ENCODE data around the gene FGF11.

The FGF11 gene

DNA sequence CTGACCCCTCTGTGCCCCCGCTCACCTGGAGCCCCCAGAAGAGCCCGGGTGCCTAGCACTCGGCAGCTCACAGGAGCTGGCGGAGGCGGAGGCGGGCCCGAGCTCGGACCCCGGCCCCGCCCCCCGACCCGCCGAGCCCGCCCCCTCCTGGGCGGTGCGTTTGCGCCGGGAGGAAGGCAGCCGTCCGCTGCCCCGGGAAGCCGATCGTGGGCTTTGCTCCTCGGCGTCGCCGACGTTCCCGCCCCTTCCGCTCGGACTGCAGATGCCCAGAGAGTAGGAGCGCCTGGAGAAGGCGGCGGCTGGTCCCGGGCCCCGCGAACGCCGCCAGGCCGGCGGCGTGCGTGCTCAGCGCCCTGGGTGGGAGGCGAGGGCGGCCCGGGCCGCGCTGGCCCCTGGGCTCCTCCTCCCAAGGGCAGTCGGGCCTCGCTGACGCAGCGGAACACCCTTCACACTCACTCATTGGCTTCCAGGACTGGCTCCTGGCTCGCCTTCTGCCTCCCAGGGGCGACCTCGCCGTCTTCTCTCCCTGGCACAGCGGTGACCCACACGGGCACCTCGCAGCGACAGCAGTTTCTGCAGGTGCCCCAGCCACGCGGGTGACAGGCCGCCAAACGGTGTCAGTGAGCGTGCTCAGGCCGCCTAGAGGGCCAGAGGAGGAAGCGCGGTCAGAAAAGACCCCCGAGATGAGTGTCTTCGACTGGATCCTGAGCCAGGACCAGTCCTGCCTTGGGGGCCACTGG lies 44.7 kb upstream of the FGF11 start, which contains the start of gene PLSCR3:
TSS of gene PLSCR3 (minus strand) at position 74 of the 740 bp plus-strand sequence. CDS start 415 bp downstream, outside the sequence.
- Histone ChIP-seq H3K4me3 (ENCODE audit: low read depth, low read length) (peak within 1 kb of the TSS; percentile 49), H3K9me3 (ENCODE audit: severe bottlenecking) (no peaks in the 10 kb centered on the region), H3K27ac (peak within 1 kb of the TSS; percentile 75), H3K27me3 (ENCODE audit: insufficient read depth, low read depth, severe bottlenecking) (no peaks in the 10 kb centered on the region), H3K36me3 (peaks cover 9% of the 10 kb centered on the region)
- TF ChIP-seq, protein P1, sequence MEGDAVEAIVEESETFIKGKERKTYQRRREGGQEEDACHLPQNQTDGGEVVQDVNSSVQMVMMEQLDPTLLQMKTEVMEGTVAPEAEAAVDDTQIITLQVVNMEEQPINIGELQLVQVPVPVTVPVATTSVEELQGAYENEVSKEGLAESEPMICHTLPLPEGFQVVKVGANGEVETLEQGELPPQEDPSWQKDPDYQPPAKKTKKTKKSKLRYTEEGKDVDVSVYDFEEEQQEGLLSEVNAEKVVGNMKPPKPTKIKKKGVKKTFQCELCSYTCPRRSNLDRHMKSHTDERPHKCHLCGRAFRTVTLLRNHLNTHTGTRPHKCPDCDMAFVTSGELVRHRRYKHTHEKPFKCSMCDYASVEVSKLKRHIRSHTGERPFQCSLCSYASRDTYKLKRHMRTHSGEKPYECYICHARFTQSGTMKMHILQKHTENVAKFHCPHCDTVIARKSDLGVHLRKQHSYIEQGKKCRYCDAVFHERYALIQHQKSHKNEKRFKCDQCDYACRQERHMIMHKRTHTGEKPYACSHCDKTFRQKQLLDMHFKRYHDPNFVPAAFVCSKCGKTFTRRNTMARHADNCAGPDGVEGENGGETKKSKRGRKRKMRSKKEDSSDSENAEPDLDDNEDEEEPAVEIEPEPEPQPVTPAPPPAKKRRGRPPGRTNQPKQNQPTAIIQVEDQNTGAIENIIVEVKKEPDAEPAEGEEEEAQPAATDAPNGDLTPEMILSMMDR (IDR thresholded peaks at IDR 0.05; ENCODE audit: low read depth, low read length) = peak; percentile 65
- peak; percentile 90 for DNase-seq

DNA sequence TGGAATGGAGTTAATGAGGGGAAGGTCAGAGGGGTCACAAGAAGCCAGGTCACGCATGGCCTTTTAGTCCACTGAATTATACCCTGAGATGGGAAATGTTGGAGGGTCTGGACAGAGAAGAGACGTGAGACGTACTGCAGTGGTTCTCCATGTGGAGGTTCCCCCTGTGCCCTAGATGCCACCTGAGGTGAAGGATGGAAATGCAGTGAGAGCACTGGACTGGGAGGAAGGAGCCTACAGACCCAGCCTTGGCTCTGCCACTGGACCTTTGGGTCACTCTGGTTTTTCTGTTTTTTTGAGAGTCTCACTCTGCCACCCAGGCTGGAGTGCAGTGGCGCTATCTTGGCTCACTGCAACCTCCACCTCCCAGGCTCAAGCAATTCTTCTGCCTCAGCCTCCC lies 43.2 kb upstream of the FGF11 start:
- H3K27ac ChIP-seq = no peak overlapping the region
- TF ChIP-seq, protein P1 (IDR thresholded peaks at IDR 0.05; ENCODE audit: low read depth, low read length) = no peak
- no peaks in the 10 kb centered on the region for H3K27me3 ChIP-seq (ENCODE audit: insufficient read depth, low read depth, severe bottlenecking)
- H3K9me3 ChIP-seq (ENCODE audit: severe bottlenecking) = no peaks in the 10 kb centered on the region
- H3K36me3 ChIP-seq = peaks cover 5% of the 10 kb centered on the region
- H3K4me3 ChIP-seq (ENCODE audit: low read depth, low read length) = no peak overlapping the region
- DNase-seq = no peak

DNA sequence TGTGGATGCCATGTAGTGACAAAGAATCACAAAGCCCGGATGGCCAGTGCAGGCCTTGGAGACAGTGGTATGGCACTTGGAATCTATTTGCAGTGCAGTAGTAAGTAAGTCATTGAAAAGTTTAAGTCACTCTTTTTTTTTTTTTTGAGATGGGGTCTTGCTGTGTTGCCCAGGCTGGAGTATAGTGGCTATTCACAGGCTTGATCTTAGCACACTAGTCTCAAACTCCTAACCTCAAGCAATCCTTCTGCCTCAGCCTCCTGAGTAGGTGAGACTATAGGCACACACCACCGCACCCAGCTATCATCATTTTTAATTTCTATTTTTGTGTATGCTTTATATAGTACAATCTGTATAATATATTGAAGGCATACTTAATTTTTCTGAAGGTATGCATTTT lies 40.7 kb upstream of the FGF11 start:
- Histone ChIP-seq H3K9me3 (ENCODE audit: severe bottlenecking) (no peaks in the 10 kb centered on the region), H3K27ac (no peak overlapping the region), H3K4me3 (ENCODE audit: low read depth, low read length) (no peak overlapping the region), H3K27me3 (ENCODE audit: insufficient read depth, low read depth, severe bottlenecking) (no peaks in the 10 kb centered on the region), H3K36me3 (0 out of 2 replicates have a peak, but pooled peaks cover 2% of the 10 kb centered on the region)
- DNase-seq = no peak
- TF ChIP-seq, protein P1 (IDR thresholded peaks at IDR 0.05; ENCODE audit: low read depth, low read length) = no peak

DNA sequence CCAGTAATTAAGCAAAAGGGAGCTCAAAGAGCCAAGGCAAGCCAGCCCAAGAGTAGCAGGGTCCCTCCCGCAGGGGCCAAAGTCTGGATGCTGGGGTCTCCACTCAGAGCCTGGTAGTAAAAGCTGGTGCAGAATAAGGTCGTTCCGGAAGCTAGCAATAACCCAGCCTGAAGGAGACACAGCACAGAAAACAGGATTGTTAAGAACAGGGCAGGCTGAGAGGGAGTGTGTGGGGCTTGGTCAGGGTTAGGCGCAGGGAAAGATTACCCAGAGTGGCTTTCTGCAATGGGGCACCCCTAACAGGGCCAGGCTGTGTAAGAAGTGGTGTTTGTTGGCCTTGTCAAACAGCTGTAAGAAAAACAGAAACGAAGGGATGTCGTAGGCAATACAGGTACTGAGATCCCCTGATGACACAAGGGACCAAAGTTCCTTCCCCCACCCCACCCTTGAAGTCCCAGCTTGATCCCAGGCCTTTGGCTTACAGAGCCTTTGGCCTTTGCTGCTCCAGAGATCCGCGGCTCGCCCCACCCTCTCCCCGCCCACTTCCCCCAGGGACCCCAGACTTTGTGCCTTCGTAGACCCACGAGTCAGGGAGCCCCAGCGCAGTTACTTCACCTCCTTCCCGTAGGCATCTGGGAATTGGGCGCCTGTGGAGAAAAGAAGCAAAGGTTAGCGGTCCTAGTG lies 36.1 kb upstream of the FGF11 start:
- Histone ChIP-seq H3K36me3 (0 out of 2 replicates have a peak, but pooled peaks cover 2% of the 10 kb centered on the region), H3K9me3 (ENCODE audit: severe bottlenecking) (no peaks in the 10 kb centered on the region), H3K27ac (peak overlapping the region; percentile 85), H3K27me3 (ENCODE audit: insufficient read depth, low read depth, severe bottlenecking) (no peaks in the 10 kb centered on the region), H3K4me3 (ENCODE audit: low read depth, low read length) (peak overlapping the region; percentile 76)
- peak; percentile 73 for DNase-seq
- TF ChIP-seq, protein P1 (IDR thresholded peaks at IDR 0.05; ENCODE audit: low read depth, low read length) = no peak

DNA sequence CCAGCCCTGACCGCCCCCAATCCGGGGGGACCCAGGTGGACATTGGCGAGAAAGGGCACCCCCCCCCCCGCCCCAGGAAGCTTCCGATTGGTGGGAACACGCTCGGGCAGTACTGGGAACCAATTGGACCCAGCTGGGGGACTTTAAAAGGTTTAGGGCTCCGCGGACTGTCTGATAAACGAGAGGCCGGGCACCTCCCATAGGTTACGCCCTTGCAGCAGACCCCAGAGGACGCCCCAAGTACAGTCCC lies 35.7 kb upstream of the FGF11 start:
- no peak for DNase-seq
- Histone ChIP-seq H3K27ac (peak overlapping the region; percentile 85), H3K9me3 (ENCODE audit: severe bottlenecking) (no peaks in the 10 kb centered on the region), H3K36me3 (peaks cover 4% of the 10 kb centered on the region; the same call in 1 of the 2 replicates), H3K27me3 (ENCODE audit: insufficient read depth, low read depth, severe bottlenecking) (no peaks in the 10 kb centered on the region), H3K4me3 (ENCODE audit: low read depth, low read length) (peak overlapping the region; percentile 76)
- TF ChIP-seq, protein P1 (IDR thresholded peaks at IDR 0.05; ENCODE audit: low read depth, low read length) = no peak

Data from WERI-Rb-1 (cell line).